HG03064 (cell line): ENCODE results near the gene SMCO2.

Experiments
- ATAC-seq: cut with Tn5 transposase; IDR thresholded peaks from one replicate; pipeline ENCODE4 v1.9.1; 2021; ENCODE audit warnings: low read depth; ENCODE audit not compliant: unreplicated experiment

The SMCO2 gene

DNA sequence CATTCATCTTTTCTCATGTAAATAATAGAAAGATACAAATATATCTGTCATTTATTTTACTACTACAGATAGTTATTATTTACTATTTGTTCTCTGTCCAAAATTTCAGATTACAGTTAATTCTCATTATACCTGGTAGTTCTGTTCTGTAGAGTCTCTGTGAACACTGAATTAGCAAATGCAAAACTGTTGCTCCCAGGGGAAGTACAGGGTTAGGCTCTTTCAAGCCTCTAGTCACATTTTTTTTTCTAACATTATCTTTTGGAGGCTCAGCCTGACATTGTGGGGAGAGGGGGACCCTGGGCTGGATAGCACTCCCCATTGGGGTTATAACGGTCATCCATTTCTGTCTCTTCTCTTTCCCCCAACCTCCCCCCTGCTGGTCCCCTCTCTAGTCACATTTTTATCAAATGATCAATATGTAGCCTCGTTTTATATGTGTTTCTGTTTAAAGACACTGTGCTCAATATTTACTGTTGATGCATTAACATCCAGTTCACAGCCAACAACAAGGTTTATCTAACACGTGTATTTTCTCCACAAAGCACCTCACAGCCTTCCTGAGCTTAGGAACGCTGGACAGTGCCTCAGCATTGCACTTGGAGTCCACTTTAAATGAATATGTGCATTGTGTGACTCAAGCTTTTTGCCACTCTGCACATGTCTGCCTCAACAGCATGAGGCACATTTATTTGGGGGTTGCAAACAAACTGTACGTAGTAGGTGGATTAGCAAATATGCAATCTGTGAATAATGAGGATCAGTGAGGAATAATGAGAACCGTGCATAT lies 4.7 kb downstream of the SMCO2 start:
- no peak for ATAC-seq

DNA sequence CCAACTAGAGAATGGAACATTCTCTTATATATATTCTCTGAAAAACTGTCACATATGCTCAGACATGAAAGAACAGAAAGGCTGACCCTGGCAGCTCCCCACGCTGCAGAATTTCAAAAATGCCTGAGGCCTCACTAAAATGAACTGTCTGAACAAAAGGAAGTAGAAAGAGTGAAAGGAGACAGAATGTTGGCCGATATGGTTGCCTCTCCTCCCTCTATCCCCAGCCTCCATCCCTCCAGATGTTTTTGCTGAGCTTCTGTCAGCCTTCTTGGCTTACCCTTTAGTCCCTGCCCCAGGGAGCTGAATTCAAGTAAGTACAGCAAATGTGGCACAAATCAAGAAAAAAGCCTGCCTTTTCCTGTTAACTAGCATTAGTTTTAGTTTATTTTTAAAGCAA lies 6.9 kb downstream of the SMCO2 start:
- no peak for ATAC-seq

DNA sequence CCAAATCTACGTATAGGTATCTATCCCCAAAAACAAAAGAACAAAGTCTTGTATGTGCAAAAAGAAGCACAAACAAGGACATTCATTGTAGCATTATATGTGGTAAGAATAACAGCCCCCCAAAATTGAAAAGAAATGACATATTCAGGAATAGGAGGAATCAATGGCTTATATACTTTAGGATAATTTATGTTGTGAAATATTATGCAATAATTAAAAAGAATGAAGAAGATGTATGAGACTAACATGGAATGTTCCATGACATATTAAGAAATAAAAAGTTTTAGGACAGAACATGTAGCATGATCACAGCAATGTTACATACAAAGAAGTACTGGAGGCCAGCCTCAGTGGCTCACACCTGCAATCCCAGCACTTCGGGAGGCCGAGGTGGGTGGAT lies 9.1 kb downstream of the SMCO2 start:
- no peak for ATAC-seq

DNA sequence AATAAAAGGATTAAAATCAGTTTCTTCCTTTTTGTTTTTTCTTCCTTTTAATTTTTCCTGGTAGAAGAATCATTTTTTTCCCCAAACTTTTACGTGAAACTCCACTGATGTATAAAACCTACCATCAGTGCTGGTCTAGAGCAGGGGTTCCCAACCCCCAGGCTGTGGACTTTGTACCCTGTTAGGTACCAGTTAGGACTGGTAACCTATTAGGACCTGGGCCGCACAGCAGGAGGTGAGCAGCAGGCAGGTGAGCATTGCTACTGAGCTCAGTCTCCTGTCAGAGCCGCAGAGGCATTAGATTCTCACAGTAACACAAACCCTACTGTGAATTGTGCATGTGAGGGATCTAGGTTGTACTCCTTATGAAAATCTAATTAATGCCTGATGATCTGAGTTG lies 10.1 kb downstream of the SMCO2 start:
- no peak for ATAC-seq

DNA sequence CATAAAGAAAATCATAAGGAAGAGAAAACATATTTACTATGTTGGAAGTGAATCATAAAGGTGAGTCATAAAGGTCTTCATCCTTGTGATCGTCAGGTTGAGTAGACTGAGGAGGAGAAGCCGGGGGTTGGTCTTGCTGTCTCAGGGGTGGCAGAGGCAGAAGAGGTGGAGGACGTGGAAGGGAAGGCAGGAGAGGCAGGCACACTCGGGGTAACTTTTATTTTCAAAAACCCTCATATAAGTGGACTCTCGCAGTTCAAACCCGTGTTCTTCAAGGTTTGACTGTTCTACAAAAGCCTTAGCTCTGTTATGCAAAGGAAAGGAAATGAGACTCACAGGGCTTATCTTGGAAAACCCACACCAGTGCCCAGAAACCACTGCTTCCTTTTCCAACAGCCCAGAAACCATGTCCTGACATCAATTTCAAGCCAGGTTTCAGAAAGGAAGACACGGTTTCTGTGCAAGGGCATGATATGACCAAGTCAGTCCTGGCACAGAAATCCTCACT lies 14.0 kb downstream of the SMCO2 start:
- no peak for ATAC-seq

DNA sequence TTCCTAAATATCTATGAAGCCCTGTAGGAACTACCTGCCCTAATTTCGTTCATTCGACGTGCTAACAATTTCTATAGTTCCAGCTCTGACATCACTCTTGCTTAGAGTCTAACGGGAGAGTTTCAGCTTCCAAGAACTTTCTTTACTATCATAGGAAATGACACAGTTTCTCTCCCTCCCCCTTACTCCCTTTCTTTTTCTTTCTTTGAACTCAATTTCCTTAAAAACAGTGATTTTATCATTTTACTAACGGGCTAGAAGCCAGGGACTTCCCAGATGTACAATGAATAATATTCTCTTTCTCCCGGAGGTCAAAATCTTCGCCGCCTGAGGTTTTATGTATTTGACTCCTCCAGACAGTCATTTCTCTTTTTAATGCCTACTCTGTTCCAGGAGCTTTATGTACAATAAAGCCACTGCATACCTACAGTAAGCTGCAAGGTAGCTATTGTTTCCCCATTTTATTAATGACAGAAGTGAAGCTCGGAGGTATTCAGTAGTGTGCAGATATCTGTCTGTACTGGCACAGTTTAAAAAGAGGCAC lies 15.7 kb downstream of the SMCO2 start:
- ATAC-seq: no peak

DNA sequence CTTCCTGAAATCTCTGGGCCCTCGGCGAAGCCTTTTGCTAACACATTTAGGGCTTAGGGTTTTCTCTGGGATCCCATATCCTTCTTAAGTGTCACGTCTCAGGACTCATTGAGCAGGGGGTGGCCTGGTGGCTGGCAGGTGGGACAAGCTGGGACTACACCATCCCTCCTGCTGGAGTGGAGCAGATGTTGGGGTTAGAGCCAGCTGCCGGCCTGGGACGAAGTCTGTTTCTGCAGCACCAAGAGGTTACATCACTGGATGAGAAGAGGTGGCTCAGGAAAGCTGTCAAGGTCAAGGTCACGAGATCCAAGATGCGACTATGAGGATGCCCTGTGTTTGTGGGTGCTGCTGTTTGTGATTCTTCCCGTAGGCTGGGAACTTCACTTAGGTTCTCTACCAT lies 16.3 kb downstream of the SMCO2 start:
- no peak for ATAC-seq

DNA sequence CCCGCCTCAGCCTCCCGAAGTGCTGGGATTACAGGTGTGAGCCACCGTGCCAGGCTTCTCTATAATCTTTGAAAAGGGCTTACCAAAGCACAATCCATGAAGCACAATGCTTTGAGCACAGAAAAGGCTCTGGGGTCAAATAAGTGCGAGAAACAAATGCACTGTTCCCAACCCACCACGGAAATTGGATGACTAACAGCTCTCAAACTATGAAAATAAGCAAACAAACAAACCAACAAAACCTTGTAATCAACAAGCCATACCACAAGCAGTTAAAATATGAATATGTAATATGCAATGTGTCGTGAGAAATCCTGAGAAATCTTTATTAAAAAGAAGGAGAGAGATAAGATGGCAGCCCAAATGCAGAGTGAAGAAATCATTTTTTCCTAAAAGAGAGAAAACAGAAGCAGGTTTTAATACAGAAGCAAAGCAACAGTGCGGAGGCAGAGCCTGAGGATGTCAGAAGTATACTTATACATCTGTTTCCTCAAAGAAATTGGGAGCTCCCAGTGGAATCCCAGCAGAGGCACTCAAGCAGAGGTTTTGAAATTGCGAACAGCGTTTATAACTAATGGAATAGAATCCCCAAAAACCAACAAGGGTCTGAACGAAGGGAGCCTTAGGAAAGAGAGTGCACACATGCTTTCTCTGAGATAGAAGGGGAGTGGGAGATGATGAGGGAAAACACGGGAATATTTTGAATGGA lies 17.1 kb downstream of the SMCO2 start:
- ATAC-seq: no peak

DNA sequence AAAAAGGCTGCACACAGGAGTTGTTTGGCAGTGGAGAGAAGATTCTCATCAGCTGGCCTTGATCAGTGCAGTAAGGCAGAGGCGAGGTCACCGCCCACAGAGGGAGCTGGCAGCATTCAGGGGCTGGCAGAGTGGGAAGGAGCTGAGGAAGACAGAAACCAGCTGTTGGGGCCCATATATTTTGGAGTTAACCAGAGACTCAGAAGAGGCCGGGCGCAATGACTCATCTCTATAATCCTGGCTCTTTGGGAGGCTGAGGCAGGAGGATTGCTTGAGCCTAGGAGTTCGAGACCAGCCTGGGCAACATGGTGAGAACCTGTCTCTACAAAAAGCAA lies 17.7 kb downstream of the SMCO2 start:
- ATAC-seq: no peak

DNA sequence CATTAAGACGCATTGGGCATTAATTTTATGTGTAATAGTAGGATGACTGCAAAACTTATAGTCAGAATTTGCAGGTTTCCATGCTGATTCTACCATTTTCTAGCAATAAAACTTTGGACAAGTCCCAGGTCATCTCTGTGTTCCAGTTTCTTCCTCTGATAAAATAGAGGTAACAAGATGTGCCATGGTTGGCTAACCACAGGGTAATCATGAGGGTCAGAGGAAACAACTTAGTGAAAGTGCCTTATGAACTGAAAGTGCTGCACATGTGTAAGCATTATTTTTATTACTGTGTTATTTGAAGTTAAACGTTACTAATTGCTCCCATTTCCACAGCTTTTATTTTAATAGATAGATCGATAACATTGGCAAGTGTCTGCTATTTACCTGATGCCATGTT lies 21.1 kb downstream of the SMCO2 start:
- no peak for ATAC-seq

DNA sequence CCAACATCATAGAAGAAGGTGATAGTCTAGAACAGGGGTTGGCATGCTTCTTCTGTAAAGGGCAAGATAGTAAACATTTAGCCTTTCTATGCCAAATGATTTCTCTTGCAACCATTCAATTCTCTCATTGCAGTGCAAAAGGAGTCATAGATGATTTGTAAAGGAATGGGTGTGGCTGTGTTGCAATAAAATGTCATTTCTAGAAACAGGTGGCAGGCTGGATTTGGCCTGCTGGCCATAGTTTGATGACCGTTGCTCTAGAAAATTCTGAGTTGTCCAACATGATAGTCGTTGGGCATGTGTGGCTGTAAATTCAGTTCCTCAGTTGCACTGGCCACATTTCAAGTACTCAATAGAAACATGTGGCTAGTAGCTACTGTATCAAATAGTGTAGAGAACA lies 21.7 kb downstream of the SMCO2 start:
- ATAC-seq: no peak

DNA sequence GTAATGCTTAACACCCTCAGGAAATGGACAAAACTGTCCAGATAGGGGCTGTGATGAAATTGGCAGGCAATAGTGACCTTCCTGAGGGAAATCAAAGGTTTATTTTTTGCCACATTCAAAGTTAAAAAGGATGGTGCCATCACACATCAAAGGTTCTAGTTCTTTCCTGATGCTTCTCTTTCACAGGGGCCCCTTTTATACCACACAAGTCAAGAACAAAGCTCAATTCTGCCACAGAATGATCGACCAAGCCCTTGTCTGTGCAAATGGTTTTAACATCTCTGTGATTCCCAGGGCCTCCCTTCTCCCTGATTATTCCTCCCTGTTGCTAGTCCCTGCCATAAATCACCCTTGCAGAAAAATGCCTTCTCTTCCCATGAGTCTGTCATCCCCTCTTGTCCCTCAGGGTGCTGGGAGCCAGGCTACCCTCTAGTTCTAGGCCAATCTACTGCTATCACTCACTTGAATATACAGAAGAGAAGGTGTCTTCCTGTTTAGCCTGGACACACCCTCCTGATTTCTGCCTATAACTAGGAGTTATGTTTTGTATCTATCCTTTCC lies 22.7 kb downstream of the SMCO2 start:
- ATAC-seq: no peak

DNA sequence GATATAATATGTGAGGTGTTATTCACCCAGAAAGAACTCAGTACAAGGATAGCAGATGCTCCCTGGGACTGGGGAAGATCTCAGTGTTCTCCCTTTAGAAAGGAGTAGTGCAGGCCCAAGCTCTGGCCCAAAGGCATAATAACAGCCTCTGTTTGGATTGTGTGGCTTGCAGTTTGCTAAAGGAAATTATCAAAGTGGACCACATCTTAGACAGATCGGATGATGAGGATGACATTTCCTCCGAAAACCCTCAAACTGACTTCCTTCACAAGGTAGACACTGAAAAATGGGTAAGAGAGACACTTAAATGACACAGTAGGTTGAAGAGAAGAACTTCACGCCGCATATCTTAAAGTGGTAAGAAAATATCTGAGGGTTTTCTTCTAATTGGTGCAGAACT lies 26.1 kb downstream of the SMCO2 start:
- ATAC-seq: no peak

DNA sequence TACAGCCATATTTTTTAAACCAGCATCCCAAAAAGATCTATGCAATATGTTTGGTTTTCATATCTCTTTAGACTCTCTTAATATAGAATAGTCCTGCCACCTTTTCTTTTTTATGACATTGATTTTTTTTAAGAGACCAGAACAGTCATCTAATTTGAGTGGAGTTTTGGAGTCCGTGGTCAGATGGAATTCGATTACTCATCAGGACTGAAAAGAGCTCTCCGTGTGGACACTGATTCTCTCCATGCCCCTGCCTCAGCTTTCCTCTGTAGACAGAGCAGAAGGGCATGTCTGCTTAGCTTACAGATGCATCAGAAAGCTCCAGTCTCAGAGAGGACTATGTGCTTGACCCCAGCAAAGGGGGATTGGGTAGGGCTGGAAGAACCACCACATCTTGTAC lies 27.8 kb downstream of the SMCO2 start:
- no peak for ATAC-seq

DNA sequence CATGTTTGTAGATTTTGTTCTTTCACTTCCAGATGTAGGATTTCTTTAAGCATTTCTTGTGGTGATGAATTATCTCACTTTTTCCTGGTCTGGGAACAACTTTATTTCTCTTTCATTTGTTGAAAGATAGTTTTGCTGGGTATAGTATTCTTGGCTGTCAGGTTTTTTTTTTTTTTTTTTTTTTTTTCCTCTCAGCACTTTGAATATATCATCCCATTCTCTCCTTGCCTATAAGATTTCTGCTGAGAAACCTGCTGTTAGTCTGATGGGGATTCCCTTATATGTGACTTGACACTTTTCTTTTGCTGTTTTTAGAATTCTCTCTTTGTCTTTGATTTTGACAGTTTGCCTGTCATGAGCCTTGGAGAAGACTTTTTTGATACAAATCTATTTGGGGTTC lies 30.5 kb downstream of the SMCO2 start:
- ATAC-seq: no peak

DNA sequence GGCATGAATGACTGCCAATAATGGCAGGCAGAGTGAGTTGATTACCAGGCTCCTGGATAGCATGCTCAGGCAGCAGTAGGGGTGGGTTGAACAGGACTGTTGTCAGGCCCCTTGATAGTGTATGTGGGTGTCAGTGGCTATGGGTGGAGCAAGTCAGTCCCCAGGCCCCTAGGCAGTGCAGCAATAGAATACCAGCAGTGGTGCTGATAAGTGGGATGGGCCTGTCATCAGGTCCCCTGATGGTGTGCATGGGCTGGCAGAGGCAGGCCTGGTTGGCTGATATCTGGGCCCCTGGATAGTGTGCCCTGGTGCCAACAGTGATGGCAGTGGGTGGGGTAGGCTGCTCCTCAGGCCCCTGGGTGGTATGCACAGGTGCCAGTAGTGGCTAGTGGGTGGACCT lies 32.4 kb downstream of the SMCO2 start:
- ATAC-seq: no peak

DNA sequence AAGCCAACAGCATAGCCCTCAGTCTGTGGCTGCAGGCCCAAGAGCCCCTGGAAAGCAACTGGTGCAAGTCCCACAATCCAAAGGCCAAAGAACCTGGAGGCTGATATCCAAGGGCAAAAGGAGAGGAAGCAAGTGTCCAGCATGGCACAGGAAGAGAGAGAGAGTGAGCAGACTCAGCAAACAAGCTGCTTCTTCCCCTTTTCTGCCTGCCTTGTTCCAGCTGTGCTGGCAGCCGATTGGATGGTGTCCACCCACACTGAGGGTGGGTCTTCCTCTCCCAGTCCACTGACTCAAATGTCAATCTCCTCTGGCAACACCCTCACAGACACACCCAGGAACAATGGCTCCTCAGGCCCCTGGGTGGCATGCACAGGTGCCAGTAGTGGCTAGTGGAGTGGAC lies 33.5 kb downstream of the SMCO2 start:
- ATAC-seq: no peak

DNA sequence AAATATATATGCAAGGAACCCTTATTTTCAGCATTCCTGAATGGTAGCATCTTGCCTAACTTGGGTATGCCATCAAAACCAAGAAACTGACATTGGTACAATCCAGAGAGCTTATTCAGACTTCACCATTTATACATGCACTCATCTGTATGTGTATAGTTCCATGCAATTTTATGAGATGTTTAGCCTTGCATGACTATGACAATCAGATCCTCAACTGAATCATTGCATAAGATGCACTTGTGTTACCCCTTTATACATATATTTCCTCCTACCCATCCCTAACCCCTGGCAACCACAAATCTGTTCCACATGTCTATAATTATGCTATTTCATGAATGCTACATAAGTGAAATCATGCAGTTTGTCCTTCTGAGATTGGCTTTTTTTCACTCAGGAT lies 40.4 kb downstream of the SMCO2 start:
- ATAC-seq: no peak

DNA sequence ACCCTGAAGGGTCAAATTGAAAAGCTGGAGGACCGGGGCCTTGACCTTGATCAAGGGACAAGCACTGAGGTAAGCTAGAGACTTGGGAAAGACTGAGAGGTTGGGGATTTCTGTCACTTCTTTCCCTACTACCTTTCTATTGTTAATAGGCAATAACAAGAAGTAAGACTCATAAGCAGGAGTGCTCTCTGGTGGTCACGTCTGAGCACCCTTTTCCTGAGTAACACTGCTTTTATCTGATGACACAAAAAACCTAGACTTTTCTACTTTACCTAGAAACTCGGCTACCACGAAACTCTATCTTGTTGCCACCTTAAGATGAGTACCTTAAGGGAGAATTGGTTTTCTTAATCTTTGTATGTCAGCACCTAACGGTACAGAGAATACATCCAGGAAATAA lies 41.9 kb downstream of the SMCO2 start:
- no peak for ATAC-seq

DNA sequence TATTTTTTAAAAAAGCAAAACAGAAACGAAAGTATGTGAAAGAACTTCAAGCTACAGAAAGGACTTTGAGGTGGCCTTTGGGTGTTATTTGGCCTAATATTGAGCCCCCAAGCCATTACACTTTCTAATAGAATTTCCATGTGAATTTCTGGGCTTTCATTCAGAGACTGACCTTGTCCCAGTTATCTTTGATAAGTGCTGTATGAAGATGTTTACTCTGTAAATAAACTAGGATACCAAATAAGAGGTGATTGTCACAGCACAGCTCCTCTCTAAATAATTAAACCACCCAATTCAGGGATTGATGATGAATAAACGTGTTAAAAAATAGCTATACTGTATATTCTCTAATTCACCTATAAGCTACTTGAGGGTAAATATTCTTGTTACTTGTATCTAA lies 44.7 kb downstream of the SMCO2 start:
- ATAC-seq: no peak

DNA sequence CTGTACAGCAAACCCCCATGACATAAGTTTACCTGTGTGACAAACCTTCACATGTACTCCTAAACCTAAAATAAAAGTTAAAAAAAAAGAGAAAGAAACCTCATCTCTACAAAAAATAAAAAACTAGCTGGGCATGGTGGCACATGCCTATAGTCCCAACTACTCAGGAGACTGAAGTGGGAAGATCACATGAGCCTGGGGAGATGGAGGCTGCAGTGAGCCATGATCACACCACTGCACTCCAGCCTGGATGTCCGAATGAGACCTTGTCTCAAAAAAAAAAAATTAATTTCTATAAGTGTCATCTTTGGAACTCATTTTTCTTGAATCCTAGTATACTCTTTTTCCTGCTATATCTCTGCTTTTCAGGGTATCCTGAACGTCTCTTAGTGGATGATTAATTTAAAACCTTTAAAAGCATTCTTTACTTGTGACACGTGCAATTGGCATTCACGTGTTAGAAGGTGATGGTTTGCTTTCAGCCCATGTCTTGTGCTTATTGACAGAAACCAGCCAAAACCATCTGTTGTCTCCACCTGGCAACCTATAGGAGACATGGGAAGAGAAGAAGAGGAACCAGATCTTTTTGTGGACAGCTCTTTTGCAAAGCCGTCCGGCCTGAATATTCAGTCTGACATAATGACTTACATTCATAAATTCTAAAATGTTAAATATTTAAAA lies 46.9 kb downstream of the SMCO2 start:
- ATAC-seq: no peak
